OCI-LY3 (cell line): ENCODE measurements around the gene A3GALT2.
"Not testable (repeated sequence)": the region's sequence is repeated elsewhere in the genome, so short reads cannot be mapped to it uniquely, and the experiment has no call there.

Experiments
- CTCF ChIP-seq: fragments of 200-600, 300-600 bp; sonication (generic); IDR thresholded peaks from 2 replicates; pipeline ENCODE4 v1.5.1; 2014; ENCODE audit warnings: antibody characterized with exemption, low read length, low read depth
- EZH2phosphoT487 ChIP-seq: fragments of 200-600 bp; shearing (Covaris generic); IDR thresholded peaks from 2 replicates; pipeline ENCODE4 v1.6.1; 2018; ENCODE audit warnings: antibody characterized with exemption, mixed run types, low read depth

GRCh38 chr1:33290615-33291014 is 30.3 kb downstream of the A3GALT2 start:
- not testable (repeated sequence) for TF ChIP-seq CTCF, EZH2phosphoT487
